CD14-positive monocyte (primary cell): ENCODE measurements around the gene CFAP43. TPM values are rescaled to one million over a fixed set of nuclear protein-coding genes. Genes with fewer than 3 reads are reported as not detected.
A peak's percentile ranks its signal among the peaks of the same experiment; 100 is the strongest.

ENCODE experiments used
- DNase-seq, 3 donors: peaks; one replicate each; pipeline ENCODE4 v3.0.0-alpha.2; 2011 to 2022
- H2AFZ ChIP-seq: 2 replicates; pipeline ENCODE4 v1.6.0; 2012; ENCODE audit warnings: mild to moderate bottlenecking, low read depth, low read length, inconsistent platforms; ENCODE audit not compliant: insufficient read depth, poor library complexity, severe bottlenecking
- H3K27ac ChIP-seq, 2 donors: 1 replicate in 1 of 2; 2 replicates in 1 of 2; pipeline ENCODE4 v1.5.1; 2012 to 2013; ENCODE audit warnings: low read length in 2 of 2, control low read depth in 1 of 2, inconsistent platforms in 1 of 2, low read depth in 1 of 2, mild to moderate bottlenecking in 1 of 2
- H3K27me3 ChIP-seq, 2 donors: one replicate each; pipeline versions ENCODE4 v1.6.0 to v1.6.1; 2011 to 2013; ENCODE audit warnings: low read length in 2 of 2; ENCODE audit not compliant: control insufficient read depth in 2 of 2, insufficient read depth in 2 of 2
- H3K36me3 ChIP-seq, 2 donors: replicated peaks in 1 of 2; 1 replicate in 1 of 2; 2 replicates in 1 of 2; pipeline versions ENCODE4 v1.5.1 to v1.6.1; 2012 to 2013; ENCODE audit warnings: low read length in 2 of 2, control low read depth in 1 of 2, inconsistent platforms in 1 of 2, mild to moderate bottlenecking in 1 of 2; ENCODE audit not compliant: insufficient read depth in 2 of 2, control insufficient read depth in 1 of 2
- H3K4me1 ChIP-seq, 2 donors: 1 replicate in 1 of 2; 2 replicates in 1 of 2; pipeline versions ENCODE4 v1.5.1 to v1.6.1; 2012 to 2013; ENCODE audit warnings: low read length in 2 of 2, control low read depth in 1 of 2, inconsistent platforms in 1 of 2, mild to moderate bottlenecking in 1 of 2, moderate library complexity in 1 of 2; ENCODE audit not compliant: insufficient read depth in 2 of 2, control insufficient read depth in 1 of 2
- H3K4me2 ChIP-seq: replicated peaks from 2 replicates; pipeline ENCODE3; 2012; ENCODE audit warnings: low read length, moderate library complexity, mild to moderate bottlenecking; ENCODE audit not compliant: poor library complexity, severe bottlenecking; ENCODE audit errors: extremely low read depth
- H3K4me3 ChIP-seq, 3 experiments: fragments of 200-600 bp in 1 of 3; sonication (generic) in 1 of 3; replicated peaks in 1 of 3; 1 replicate in 2 of 3; 2 replicates in 1 of 3; pipeline ENCODE4 v1.5.1; 2011 to 2013; ENCODE audit warnings: low read length in 3 of 3, mild to moderate bottlenecking in 3 of 3, control low read depth in 2 of 3, low read depth in 2 of 3, inconsistent platforms in 1 of 3, moderate library complexity in 1 of 3
- H3K79me2 ChIP-seq: 2 replicates; pipeline ENCODE4 v1.6.0; 2012; ENCODE audit warnings: mild to moderate bottlenecking, control low read depth, inconsistent platforms, low read length, moderate library complexity; ENCODE audit not compliant: insufficient read depth
- H3K9ac ChIP-seq: 2 replicates; pipeline ENCODE4 v1.6.0; 2017; ENCODE audit warnings: low read length, mild to moderate bottlenecking; ENCODE audit not compliant: insufficient read depth, poor library complexity, severe bottlenecking
- H3K9me3 ChIP-seq, 2 donors: replicated peaks in 1 of 2; 1 replicate in 1 of 2; 2 replicates in 1 of 2; pipeline versions ENCODE4 v1.5.1 to v1.6.1; 2012 to 2013; ENCODE audit warnings: low read length in 2 of 2, control low read depth in 1 of 2; ENCODE audit not compliant: control insufficient read depth in 1 of 2, insufficient read depth in 1 of 2
- H4K20me1 ChIP-seq: 2 replicates; pipeline ENCODE4 v1.6.0; 2012; ENCODE audit warnings: mild to moderate bottlenecking, low read length, control low read depth, moderate library complexity; ENCODE audit not compliant: insufficient read depth
- H3K27ac Mint-ChIP-seq, 7 donors: one replicate each; pipeline ENCODE4 v1.8.0; 2020; ENCODE audit warnings: mild to moderate bottlenecking in 7 of 7, mixed read lengths in 7 of 7, moderate library complexity in 6 of 7, inconsistent platforms in 2 of 7
- H3K27me3 Mint-ChIP-seq, 3 donors: one replicate each; pipeline ENCODE4 v1.8.0; 2021 to 2022; ENCODE audit warnings: low read depth in 3 of 3, mild to moderate bottlenecking in 3 of 3, mixed read lengths in 3 of 3, moderate library complexity in 3 of 3, inconsistent platforms in 1 of 3
- H3K36me3 Mint-ChIP-seq, 2 donors: one replicate each; pipeline ENCODE4 v1.8.0; 2020; ENCODE audit warnings: mixed read lengths in 2 of 2, inconsistent platforms in 1 of 2, mild to moderate bottlenecking in 1 of 2
- H3K4me1 Mint-ChIP-seq: one replicate; pipeline ENCODE4 v1.8.0; 2020; ENCODE audit warnings: mild to moderate bottlenecking, mixed read lengths
- H3K4me3 Mint-ChIP-seq, 2 donors: one replicate each; pipeline ENCODE4 v1.8.0; 2020; ENCODE audit warnings: mild to moderate bottlenecking in 2 of 2, mixed read lengths in 2 of 2, moderate library complexity in 1 of 2
- H3K9me3 Mint-ChIP-seq, 7 donors: one replicate each; pipeline ENCODE4 v1.8.0; 2020 to 2022; ENCODE audit warnings: mixed read lengths in 7 of 7, mild to moderate bottlenecking in 6 of 7, moderate library complexity in 6 of 7, inconsistent platforms in 2 of 7
- WGBS: methylation state at CpG from one replicate; pipeline ENCODE4 v1.1.5; 2013; ENCODE audit warnings: missing lambda C conversion rate; ENCODE audit not compliant: insufficient coverage; 5-methylcytosine and 5-hydroxymethylcytosine counted together
- intact Hi-C, 2 donors: fragments of 100-400 bp; cut with micrococcal nuclease; formaldehyde crosslinking; loops; one replicate each; pipeline versions ENCODE4 v1.15.0 to v1.15.1; 2023
- polyA plus RNA-seq, 3 donors: library from polyadenylated mRNA; depleted of rRNA in 1 of 3; unstranded in 2 of 3; stranded (reverse) in 1 of 3; fragments of 300-500 nt in 2 of 3; fragments of >200 nt in 1 of 3; fragmentation: Illumina TruSeq in 2 of 3; gene quantifications; 1 replicate in 2 of 3; 2 replicates in 1 of 3; pipeline ENCODE4 v1.2.3, GENCODE V29; 2012 to 2021
- TF ChIP-seq, protein P1 (sequence below): fragments of 200-600 bp; IDR thresholded peaks from one replicate; pipeline ENCODE4 v1.8.0; 2022; ENCODE audit warnings: antibody characterized with exemption, mild to moderate bottlenecking

CFAP43 gene
- polyA plus RNA-seq, 3 donors: 0.06 TPM; not detected in 2

DNA sequence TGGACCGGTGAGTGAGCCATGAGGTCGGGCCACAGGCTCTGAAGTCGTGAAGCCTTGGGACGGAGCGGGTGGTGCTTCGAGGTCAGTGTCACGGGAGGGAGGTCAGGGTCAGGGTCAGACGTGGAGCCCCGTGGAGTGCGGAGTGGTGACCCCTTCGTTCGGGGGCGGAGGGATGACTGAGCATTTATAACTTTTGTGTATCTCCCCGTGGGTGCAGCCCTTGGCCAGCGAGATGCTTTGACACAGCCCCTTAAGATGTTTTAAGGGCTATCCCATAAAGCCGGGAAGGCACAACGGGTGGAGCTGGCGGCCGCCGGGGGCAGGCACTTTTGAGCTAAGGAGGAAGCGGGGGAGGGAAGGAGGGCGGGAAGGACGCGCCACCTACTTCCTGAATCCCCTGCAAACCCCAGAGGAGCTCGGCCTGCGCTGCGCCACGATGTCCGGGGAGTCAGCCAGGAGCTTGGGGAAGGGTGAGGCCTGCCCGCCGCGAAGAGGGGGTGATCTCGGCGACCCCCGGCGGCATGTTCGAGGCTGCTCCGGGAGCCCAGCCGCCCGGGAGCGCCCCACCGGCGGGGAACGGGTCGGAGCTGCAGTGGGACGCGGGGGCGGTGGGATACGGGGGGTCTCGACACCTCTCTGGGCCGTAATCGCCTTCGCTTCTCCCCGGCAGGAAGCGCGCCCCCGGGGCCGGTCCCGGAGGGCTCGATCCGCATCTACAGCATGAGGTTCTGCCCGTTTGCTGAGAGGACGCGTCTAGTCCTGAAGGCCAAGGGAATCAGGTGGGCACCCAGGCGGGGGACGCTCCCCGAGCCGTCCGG lies 22.5 kb upstream of the CFAP43 start, which contains the start of gene GSTO1:
GSTO1 (plus strand) TSS at position 400 of the 818 bp plus-strand sequence; CDS start at position 437, 37 bp downstream.
- peaks cover 44 to 58% of the 10 kb centered on the region in 2 donors for H3K4me1 ChIP-seq
- peaks cover 19 to 29% of the 10 kb centered on the region in 2 donors for H3K36me3 ChIP-seq
- H3K9me3 ChIP-seq: no peaks in the 10 kb centered on the region
- TF ChIP-seq, protein P1, sequence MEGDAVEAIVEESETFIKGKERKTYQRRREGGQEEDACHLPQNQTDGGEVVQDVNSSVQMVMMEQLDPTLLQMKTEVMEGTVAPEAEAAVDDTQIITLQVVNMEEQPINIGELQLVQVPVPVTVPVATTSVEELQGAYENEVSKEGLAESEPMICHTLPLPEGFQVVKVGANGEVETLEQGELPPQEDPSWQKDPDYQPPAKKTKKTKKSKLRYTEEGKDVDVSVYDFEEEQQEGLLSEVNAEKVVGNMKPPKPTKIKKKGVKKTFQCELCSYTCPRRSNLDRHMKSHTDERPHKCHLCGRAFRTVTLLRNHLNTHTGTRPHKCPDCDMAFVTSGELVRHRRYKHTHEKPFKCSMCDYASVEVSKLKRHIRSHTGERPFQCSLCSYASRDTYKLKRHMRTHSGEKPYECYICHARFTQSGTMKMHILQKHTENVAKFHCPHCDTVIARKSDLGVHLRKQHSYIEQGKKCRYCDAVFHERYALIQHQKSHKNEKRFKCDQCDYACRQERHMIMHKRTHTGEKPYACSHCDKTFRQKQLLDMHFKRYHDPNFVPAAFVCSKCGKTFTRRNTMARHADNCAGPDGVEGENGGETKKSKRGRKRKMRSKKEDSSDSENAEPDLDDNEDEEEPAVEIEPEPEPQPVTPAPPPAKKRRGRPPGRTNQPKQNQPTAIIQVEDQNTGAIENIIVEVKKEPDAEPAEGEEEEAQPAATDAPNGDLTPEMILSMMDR: no peak
- H4K20me1 ChIP-seq: peaks cover 30% of the 10 kb centered on the region
- H3K27ac ChIP-seq: peak within 1 kb of the TSS; percentile 96 to 99
- peaks cover 53% of the 10 kb centered on the region for H3K79me2 ChIP-seq
- H2AFZ ChIP-seq: peak within 1 kb of the TSS; percentile 78
- under 1% methylated on average over 63 of the region's 69 CpGs for WGBS
- H3K4me1 Mint-ChIP-seq: peaks cover 67% of the 10 kb centered on the region
- peak within 1 kb of the TSS; percentile 96 to 99 (median 99) for H3K27ac Mint-ChIP-seq
- DNase-seq: peak; percentile 80 to 84 (median 82)
- H3K4me3 Mint-ChIP-seq: peak within 1 kb of the TSS; percentile 88 to 98
- intact Hi-C loops: loop anchor here (1.0 to 10.0 kb wide), 2 partner anchors 7 to 70 kb away; no protein-coding TSS in a partner anchor
- H3K27me3 ChIP-seq: no peaks in the 10 kb centered on the region
- H3K4me3 ChIP-seq: peak within 1 kb of the TSS; percentile 96 to 97 (median 96)
- H3K4me2 ChIP-seq: peak within 1 kb of the TSS; percentile 95
- no peaks in the 10 kb centered on the region for H3K9me3 Mint-ChIP-seq
- H3K27me3 Mint-ChIP-seq: peaks cover 0 to 2% (median 0%) of the 10 kb centered on the region in 3 donors
- H3K9ac ChIP-seq: peak within 1 kb of the TSS; percentile 98
- H3K36me3 Mint-ChIP-seq: peaks cover 31 to 32% of the 10 kb centered on the region in 2 donors

DNA sequence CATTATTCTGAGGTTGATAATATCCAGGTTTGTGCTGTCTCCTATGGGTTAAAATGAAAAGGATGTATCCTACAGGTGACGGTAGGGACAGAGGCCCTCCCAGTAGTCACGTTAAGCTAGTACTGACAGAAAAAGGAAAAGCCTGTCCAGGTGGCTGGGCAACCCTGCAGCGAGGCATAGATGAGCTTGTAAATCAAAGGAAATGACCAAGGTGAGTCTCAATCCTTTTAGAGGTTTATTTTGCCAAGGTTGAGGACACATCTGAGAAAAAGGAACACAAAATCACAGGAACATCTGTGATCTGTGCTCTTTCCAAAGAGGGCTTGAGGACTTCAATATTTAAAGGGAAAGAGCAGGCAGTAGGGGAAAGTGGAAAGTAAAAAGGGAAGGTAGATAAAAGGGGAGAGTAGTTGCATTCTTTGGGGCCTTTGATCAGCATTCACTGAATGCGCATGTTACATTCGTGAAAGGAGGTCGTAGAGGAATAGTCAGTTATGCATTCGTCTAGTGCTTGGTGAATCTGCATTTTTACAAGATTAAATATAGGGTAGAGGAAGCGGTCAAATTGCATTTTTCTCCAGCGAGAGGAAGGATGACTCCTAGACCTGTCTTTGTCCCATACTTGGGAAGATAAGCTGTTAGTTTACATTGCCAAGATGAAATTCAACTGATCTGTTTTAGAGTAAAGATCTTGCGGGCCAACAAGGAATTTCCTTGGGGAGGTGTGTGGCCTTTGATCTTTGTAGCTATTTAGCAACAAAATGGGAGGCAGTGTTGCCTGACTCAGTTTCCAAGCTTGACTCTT lies 21.6 kb upstream of the CFAP43 start:
- Mint-ChIP-seq H3K4me1 (peaks cover 58% of the 10 kb centered on the region), H3K4me3 (peak overlapping the region; percentile 88 to 98), H3K27ac (peak overlapping the region; percentile 96 to 99 (median 99)), H3K27me3 (peaks cover 0 to 5% (median 0%) of the 10 kb centered on the region in 3 donors), H3K9me3 (peaks cover 0 to 1% (median 0%) of the 10 kb centered on the region in 7 donors), H3K36me3 (peaks cover 22 to 23% of the 10 kb centered on the region in 2 donors)
- intact Hi-C loops: loop anchor here (10.0 kb wide), 1 partner anchor 71 kb away; no protein-coding TSS in a partner anchor
- peaks cover 11 to 20% of the 10 kb centered on the region in 2 donors for H3K36me3 ChIP-seq
- peak overlapping the region; percentile 98 for H3K9ac ChIP-seq
- H3K4me3 ChIP-seq: peak overlapping the region; percentile 96 to 97 (median 96)
- peaks cover 45% of the 10 kb centered on the region for H3K79me2 ChIP-seq
- DNase-seq: peak in 1 of 3 donors; percentile 31
- peak overlapping the region; percentile 95 for H3K4me2 ChIP-seq
- peak overlapping the region; percentile 96 to 99 for H3K27ac ChIP-seq
- peaks cover 30% of the 10 kb centered on the region for H4K20me1 ChIP-seq
- peak overlapping the region; percentile 78 for H2AFZ ChIP-seq
- H3K9me3 ChIP-seq: peaks cover 0 to 2% of the 10 kb centered on the region in 2 donors
- TF ChIP-seq, protein P1: no peak
- no peaks in the 10 kb centered on the region for H3K27me3 ChIP-seq
- peaks cover 35 to 49% of the 10 kb centered on the region in 2 donors for H3K4me1 ChIP-seq
- WGBS: 30% methylated on average over 10 of the region's 10 CpGs
